GM23338 (cell line): ENCODE data around the gene SPIRE1. TPM values are rescaled to one million over a fixed set of nuclear protein-coding genes. Genes with fewer than 3 reads are reported as not detected.

Source experiments
- ATAC-seq: fragments of 200-7000 bp; cut with Tn5 transposase; 3 replicates; pipeline ENCODE4 v1.9.1; 2020
- DNase-seq: peaks from one replicate; pipeline ENCODE4 v3.0.0-alpha.2; 2015; ENCODE audit warnings: low spot score
- H2AFZ ChIP-seq: fragments of 200-600 bp; sonication (generic); 2 replicates; pipeline ENCODE4 v1.8.0; 2016; ENCODE audit warnings: antibody characterized with exemption, mild to moderate bottlenecking, moderate library complexity
- H3F3A ChIP-seq: fragments of 200-600 bp; sonication (generic); replicated peaks from 2 replicates; pipeline ENCODE4 v1.8.0; 2017; ENCODE audit warnings: antibody characterized with exemption, mixed run types, low read depth
- H3K27ac ChIP-seq: fragments of 200-600 bp; sonication (generic); 2 replicates; pipeline ENCODE4 v1.6.1; 2016; ENCODE audit warnings: low read depth
- H3K27me3 ChIP-seq: fragments of 200-600 bp; sonication (generic); 2 replicates; pipeline ENCODE4 v1.8.0; 2016; ENCODE audit warnings: mild to moderate bottlenecking, mixed run types, moderate library complexity; ENCODE audit not compliant: insufficient read depth
- H3K36me3 ChIP-seq: fragments of 200-600 bp; sonication (generic); 2 replicates; pipeline ENCODE4 v1.8.0; 2016; ENCODE audit warnings: mild to moderate bottlenecking; ENCODE audit not compliant: insufficient read depth
- H3K4me1 ChIP-seq: fragments of 200-600 bp; sonication (generic); 2 replicates; pipeline ENCODE4 v1.8.0; 2016; ENCODE audit warnings: mild to moderate bottlenecking, moderate library complexity; ENCODE audit not compliant: insufficient read depth
- H3K4me2 ChIP-seq: fragments of 200-600 bp; sonication (generic); 2 replicates; pipeline ENCODE4 v1.7.1; 2017; ENCODE audit warnings: mixed run types
- H3K4me3 ChIP-seq: fragments of 200-600 bp; sonication (generic); 2 replicates; pipeline ENCODE4 v1.6.1; 2016; ENCODE audit warnings: mixed run types
- H3K79me2 ChIP-seq: fragments of 200-600 bp; sonication (generic); replicated peaks from 2 replicates; pipeline ENCODE4 v1.8.0; 2017; ENCODE audit warnings: mild to moderate bottlenecking; ENCODE audit not compliant: insufficient read depth
- H3K9me2 ChIP-seq: fragments of 200-600 bp; sonication (generic); 2 replicates; pipeline ENCODE4 v1.8.0; 2017; ENCODE audit not compliant: insufficient read depth
- H4K20me1 ChIP-seq: fragments of 200-600 bp; sonication (generic); replicated peaks from 2 replicates; pipeline ENCODE4 v1.8.0; 2017; ENCODE audit warnings: mild to moderate bottlenecking; ENCODE audit not compliant: insufficient read depth
- H3K27ac Mint-ChIP-seq: 2 replicates; pipeline ENCODE4 v1.8.0; 2020; ENCODE audit warnings: inconsistent platforms, mild to moderate bottlenecking, moderate library complexity, mixed read lengths
- H3K27me3 Mint-ChIP-seq: 3 replicates; pipeline ENCODE4 v1.8.0; 2022; ENCODE audit warnings: low read depth, mild to moderate bottlenecking, moderate library complexity, mixed read lengths, inconsistent platforms; ENCODE audit not compliant: insufficient read depth, poor library complexity
- H3K36me3 Mint-ChIP-seq: 3 replicates; pipeline ENCODE4 v1.8.0; 2021; ENCODE audit warnings: low read depth, mild to moderate bottlenecking, inconsistent platforms, moderate library complexity, mixed read lengths
- H3K4me1 Mint-ChIP-seq: 3 replicates; pipeline ENCODE4 v1.8.0; 2020; ENCODE audit warnings: mild to moderate bottlenecking, inconsistent platforms, mixed read lengths
- H3K4me3 Mint-ChIP-seq: 3 replicates; pipeline ENCODE4 v1.8.0; 2021; ENCODE audit warnings: moderate library complexity, mild to moderate bottlenecking, inconsistent platforms, mixed read lengths
- H3K9me3 Mint-ChIP-seq: 3 replicates; pipeline ENCODE4 v1.8.0; 2020; ENCODE audit warnings: moderate library complexity, mild to moderate bottlenecking, inconsistent platforms, mixed read lengths
- CREB1 ChIP-seq: fragments of 250-450 bp; sonication (Bioruptor Pico); IDR thresholded peaks from 2 replicates; pipeline ENCODE4 v1.5.0; 2020; ENCODE audit warnings: low read depth, mild to moderate bottlenecking, moderate library complexity
- CTCF ChIP-seq, 2 experiments: fragments of 200-600 bp in 1 of 2; sonication (generic) in 1 of 2; conservative IDR thresholded peaks; 2 replicates each; pipeline versions ENCODE4 v1.5.1 to v1.6.1; 2016 to 2017; ENCODE audit warnings: antibody characterized with exemption in 2 of 2, low read depth in 2 of 2, mild to moderate bottlenecking in 2 of 2, moderate library complexity in 1 of 2
- ETS1 ChIP-seq: IDR thresholded peaks from 2 replicates; pipeline ENCODE4 v1.6.1; 2016; ENCODE audit warnings: antibody characterized with exemption
- EZH2phosphoT487 ChIP-seq: fragments of 200-600 bp; sonication (generic); IDR thresholded peaks from one replicate; pipeline ENCODE4 v1.8.1; 2018; ENCODE audit warnings: antibody characterized with exemption; ENCODE audit not compliant: unreplicated experiment
- STAT1 ChIP-seq: IDR thresholded peaks from one replicate; pipeline ENCODE4 v1.6.1; 2016; ENCODE audit warnings: antibody characterized with exemption; ENCODE audit not compliant: unreplicated experiment
- ZNF462 ChIP-seq: fragments of 250-450 bp; sonication (Bioruptor Pico); IDR thresholded peaks from 2 replicates; pipeline ENCODE4 v1.5.0; 2020; ENCODE audit warnings: mild to moderate bottlenecking, moderate library complexity
- polyA plus RNA-seq: library from polyadenylated mRNA; unstranded; fragments of >200 nt; fragmentation: Nextera tagmentation; extraction: Ambion mirVana; gene quantifications from 2 replicates; pipeline ENCODE4 v1.2.1, GENCODE V29; 2016
- total RNA-seq: library from RNA; depleted of rRNA; stranded (reverse); fragments of >200 nt; shearing (Covaris generic); gene quantifications from 2 replicates; pipeline ENCODE4 v1.2.3, GENCODE V29; 2014

SPIRE1 gene
- total and polyA plus RNA-seq, 2 experiments from 2014 or later = 2.9 to 15.5 TPM

GRCh38 chr18:12701161-12701560 is 43.3 kb upstream of the SPIRE1 start (continued):
- TF ChIP-seq ZNF462 = no peak
- TF ChIP-seq STAT1 = no peak
- TF ChIP-seq ETS1 = no peak
- no peak for TF ChIP-seq EZH2phosphoT487
- no peak for TF ChIP-seq CREB1

- H3K36me3 Mint-ChIP-seq = peaks cover 30% of the 10 kb centered on the region
- Histone ChIP-seq H3F3A (peaks cover 11% of the 10 kb centered on the region; the same call in 1 of the 2 replicates), H3K4me2 (no peak overlapping the region), H3K4me3 (no peak overlapping the region), H3K27ac (no peak overlapping the region), H3K36me3 (peaks cover 17% of the 10 kb centered on the region; the same call in 1 of the 2 replicates), H3K4me1 (peaks cover 13% of the 10 kb centered on the region; the same call in 1 of the 2 replicates), H3K9me2 (no peaks in the 10 kb centered on the region), H3K79me2 (peaks cover 46% of the 10 kb centered on the region), H2AFZ (no peak overlapping the region), H4K20me1 (peaks cover 7% of the 10 kb centered on the region; the same call in 1 of the 2 replicates), H3K27me3 (no peaks in the 10 kb centered on the region)
- H3K9me3 Mint-ChIP-seq = peaks cover 6% of the 10 kb centered on the region; the same call in 1 of the 3 replicates
- peaks cover 22% of the 10 kb centered on the region for H3K4me1 Mint-ChIP-seq
- H3K27me3 Mint-ChIP-seq = peaks cover 8% of the 10 kb centered on the region
- no peak overlapping the region for H3K27ac Mint-ChIP-seq
- no peak for DNase-seq
- TF ChIP-seq CTCF (conservative IDR thresholded peaks at IDR 0.05; ENCODE audit: low read depth in 2 of 2) (no peak), CREB1 (no peak)
- no peak overlapping the region for H3K4me3 Mint-ChIP-seq
- ATAC-seq = no peak
These were observed 41.8 kb upstream of the SPIRE1 start for GRCh38 chr18:12699747-12700146.
